ENCODE data around the gene PLXNA2.

The PLXNA2 gene, protein sequence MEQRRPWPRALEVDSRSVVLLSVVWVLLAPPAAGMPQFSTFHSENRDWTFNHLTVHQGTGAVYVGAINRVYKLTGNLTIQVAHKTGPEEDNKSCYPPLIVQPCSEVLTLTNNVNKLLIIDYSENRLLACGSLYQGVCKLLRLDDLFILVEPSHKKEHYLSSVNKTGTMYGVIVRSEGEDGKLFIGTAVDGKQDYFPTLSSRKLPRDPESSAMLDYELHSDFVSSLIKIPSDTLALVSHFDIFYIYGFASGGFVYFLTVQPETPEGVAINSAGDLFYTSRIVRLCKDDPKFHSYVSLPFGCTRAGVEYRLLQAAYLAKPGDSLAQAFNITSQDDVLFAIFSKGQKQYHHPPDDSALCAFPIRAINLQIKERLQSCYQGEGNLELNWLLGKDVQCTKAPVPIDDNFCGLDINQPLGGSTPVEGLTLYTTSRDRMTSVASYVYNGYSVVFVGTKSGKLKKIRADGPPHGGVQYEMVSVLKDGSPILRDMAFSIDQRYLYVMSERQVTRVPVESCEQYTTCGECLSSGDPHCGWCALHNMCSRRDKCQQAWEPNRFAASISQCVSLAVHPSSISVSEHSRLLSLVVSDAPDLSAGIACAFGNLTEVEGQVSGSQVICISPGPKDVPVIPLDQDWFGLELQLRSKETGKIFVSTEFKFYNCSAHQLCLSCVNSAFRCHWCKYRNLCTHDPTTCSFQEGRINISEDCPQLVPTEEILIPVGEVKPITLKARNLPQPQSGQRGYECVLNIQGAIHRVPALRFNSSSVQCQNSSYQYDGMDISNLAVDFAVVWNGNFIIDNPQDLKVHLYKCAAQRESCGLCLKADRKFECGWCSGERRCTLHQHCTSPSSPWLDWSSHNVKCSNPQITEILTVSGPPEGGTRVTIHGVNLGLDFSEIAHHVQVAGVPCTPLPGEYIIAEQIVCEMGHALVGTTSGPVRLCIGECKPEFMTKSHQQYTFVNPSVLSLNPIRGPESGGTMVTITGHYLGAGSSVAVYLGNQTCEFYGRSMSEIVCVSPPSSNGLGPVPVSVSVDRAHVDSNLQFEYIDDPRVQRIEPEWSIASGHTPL (N-terminal part only)

DNA sequence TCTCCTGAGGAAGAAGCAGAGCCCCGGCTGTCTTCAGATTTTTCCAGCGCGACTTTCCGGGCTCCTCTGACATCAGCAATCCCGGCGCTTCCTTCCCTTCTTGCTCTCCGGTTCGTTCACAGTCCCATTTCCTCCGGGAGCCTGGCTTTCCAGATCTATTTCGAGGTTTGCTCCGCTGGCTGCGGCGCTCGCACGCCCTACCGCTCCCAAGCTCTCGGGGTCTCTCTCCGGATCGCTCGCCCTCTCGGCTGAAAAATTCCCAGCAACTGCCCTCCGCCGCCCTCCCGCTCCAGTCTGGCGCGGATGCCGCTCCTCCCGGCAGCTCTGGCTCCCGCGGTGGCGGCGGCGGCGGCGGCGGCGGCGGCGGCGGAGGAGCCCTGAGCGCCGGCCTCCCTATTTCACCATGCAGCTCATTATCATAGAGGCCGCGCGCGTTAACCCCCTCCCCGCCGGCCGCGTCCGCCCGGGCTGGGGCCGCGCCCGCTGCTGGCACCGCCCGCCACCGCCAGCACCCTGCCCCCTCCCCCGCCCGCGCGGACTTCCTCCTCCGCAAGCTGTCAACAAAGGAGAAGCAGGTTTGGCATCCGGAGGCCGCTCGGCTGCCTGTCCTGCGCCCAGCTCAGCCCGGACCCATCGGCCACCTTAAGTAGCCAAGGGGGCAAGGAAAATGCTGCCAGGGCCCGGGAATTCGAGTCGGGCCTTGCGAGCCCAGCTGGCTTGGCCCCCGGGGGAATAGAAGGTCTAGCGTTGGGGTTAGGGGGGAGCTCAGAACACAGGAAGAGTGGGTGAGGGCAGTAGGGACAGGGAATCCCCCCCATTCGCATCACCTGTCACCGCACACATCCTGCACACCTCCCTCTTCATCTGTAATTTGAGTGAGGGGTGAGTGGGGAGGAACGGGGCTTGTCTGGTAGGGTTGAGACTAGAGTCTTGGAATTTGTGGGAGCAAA, at the start of gene PLXNA2:
Gene PLXNA2, minus strand, starts transcription at position 418 of the 950 bp plus-strand sequence. CDS start 26,462 bp downstream, outside the sequence.
- DNase-seq (ENCODE audit: low read depth, low spot score): no peak

DNA sequence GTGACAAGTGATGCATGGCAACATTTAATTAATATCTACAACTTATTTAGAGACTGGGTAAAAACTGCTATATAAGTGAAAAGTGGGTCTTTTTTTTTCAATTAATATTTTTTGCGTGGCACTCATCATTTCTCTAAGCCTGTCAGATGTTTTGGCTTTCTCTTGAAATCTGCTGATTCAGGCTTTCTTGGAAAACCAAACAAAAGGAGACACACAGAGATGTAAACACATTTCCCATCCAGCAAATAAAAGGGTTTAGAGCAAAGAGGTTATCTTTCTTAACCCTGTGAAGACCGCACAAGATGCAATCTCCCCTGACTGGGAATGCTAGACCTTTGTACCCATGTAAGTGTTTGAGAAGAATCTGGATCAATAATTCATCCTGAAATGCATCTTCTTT, 48.7 kb upstream of the PLXNA2 start:
- no peak for DNase-seq (ENCODE audit: low read depth, low spot score)

DNA sequence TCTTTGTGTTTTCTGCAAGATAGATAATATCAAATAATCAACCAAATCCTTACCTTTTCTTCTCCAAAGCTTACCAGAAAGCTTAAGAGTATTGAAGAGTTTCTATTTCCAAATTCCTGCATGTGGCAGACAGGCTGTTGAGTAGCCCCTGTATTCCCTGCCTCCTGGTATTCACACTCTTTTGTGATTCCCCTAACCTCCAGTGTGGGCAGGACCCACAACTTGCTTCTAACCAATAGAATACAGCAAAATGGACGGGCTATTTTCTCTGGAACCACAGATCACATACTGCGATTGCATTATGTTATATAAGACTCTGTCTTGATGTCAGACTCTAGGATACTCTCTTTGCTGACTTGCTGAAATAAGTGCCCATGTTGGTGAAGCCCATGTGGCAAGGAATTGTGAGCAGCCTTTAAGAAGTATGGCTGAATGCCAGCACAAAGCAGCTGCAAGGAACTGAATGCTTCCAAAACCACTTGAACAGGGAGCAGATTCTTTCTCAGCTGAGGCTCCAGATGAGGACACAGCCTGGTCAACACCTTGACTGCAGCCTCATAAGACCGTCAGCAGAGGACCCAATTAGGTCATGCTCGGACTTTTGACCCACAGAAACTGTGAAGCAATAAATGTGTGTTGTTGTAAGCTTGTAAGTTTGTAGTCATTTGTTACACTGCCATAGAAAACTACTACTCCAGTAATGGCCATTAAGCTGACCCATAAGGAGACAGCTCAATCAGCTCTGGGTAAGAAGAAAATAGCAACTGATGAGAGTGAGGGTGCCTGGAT, 47.9 kb upstream of the PLXNA2 start:
- DNase-seq (ENCODE audit: low read depth, low spot score): no peak

DNA sequence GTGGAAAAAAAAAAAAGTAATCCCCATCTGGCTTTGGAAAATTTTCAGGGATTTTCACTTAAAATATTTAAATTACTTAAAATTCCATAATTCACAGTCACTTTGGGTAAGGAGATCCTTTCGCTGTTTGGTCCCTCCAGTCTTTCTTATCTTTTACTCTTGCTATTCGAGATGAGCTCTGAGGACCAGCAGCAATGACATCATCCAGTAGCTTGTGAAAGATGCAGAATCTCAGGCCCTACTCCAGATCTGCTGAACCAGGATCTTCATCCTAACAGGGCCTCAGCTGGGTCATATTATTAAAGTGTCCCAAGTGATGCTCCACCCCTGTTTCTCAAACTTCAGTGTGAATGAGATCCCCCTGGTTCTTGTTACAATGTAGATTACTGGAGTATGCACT, 46.9 kb upstream of the PLXNA2 start:
- no peak for DNase-seq (ENCODE audit: low read depth, low spot score)

DNA sequence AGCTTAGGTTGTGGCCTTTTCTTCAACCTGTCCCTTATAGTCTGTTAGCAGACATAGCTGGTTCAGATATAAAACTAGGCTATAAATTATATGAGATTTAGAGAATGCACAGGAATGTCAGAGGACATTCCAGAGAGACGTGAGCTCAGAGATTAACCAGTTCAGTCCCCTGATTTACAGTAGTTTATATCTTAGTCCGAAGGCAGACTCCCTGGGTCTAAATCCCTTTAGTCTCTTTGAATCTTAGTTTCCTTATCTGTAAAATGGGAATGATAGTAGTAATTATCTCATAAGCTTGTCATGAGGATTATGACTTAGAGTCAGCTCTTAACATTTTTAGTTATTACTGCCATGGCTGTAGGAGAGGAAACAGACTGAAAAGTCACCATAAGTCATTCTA, 45.5 kb upstream of the PLXNA2 start:
- no peak for DNase-seq (ENCODE audit: low read depth, low spot score)

DNA sequence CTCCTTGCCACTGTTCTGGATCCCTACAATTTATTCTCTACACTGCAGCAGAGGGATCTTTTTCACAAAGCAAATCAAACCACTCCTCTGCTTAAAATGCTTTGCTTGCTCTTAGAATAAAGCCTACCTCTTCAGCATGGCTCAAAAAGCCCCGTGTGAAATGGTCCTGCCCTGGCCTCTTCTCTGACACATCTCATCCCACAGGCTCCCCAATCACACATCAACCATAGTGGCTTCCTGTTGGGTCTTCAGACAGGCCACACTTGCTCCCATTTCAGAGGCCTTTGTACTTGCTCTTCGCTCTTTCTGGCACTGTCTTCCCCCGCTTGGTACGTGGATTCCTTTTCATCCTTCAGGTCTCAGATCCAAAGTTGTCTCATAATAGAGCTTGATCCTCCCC, 44.3 kb upstream of the PLXNA2 start:
- no peak for DNase-seq (ENCODE audit: low read depth, low spot score)

DNA sequence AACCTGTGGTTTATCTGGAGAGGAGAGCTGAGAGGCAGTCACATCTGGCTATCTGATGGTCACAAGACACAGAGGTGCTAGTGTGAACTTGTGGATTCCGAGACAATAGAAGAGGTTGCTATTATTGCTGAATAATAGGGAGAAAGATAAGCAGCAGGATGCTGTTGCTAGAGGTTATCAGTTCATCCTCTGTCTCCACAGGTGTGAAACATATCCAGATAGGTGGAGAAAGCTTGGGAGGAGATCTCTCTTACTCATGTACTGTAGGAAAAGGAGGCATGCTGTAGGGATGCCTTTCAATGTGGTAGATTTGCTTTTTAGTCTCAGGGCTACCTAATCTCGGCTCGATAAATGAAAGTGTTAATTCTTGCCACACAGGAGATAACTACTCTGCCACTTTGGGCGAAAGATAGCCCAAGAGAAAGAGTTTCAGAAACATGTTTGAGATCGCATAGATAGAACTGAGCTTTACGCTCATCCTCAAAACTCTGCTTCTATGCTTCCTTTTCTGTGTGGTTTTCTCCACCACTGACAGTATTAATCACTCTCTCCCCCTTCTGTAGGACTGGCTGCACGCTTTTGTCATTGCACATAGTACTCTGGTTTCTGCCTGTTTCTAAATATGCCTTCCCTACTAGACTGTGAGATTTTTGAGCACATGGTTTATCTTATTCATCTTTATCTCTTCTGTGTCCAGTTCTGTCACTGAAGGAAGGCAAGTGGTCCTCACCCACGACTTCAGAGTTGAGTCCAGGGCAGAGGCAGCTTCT, 36.7 kb upstream of the PLXNA2 start:
- DNase-seq (ENCODE audit: low read depth, low spot score): no peak

DNA sequence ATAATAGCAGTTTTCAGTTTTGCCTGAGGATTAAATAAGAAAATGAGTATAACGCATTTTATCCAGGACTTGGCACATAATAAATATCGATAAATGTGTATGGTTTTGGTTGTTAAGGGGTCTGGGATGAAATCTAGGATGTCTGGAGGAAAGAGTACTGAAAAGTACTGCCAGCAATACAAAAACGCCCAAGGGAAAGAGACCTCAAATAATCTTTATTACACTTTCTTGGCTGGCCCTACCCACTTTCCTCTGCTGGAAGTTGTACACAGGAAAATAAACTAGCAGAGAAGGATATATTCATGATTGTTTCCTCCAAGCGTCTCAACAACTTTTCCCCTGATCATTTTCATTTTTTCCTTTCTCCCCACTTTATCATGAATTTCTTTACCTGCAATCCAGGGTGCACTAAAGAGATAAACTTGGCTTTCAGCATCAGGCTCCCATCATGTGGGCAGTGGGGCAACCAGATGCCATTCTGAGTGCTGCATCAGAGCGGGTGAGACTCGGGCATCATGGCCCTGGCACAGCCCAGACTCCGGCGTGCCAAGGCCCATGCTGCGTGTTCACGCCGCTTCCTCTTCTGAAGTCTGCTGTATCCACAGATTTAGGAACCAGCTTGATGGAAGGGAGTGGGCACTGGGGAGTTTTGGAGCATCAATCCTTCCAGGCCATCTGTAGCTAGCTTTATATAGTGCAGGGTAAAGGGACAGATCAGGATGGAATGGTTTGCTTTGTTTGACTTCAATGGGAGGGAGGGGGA, 35.8 kb upstream of the PLXNA2 start:
- DNase-seq (ENCODE audit: low read depth, low spot score): no peak

DNA sequence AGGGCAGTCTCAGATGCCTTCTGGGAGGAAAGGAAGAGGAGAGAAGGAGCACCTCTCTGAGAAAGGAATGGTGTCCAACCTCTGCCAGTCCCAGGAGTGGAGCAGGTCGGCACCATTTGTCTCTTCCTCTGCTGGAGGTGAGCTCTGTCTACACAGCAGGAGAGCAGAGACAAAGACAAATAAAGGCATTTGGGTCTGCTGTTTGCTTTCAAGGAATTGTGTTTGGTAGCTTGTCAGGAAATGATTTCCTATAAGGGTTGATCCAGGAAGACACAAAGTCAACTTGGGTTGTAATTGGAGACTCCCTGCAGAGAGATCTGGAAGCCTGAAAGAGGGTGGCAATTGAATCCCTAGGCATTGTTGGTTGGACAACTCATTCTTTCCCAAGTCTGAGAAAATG, 34.5 kb upstream of the PLXNA2 start:
- no peak for DNase-seq (ENCODE audit: low read depth, low spot score)

DNA sequence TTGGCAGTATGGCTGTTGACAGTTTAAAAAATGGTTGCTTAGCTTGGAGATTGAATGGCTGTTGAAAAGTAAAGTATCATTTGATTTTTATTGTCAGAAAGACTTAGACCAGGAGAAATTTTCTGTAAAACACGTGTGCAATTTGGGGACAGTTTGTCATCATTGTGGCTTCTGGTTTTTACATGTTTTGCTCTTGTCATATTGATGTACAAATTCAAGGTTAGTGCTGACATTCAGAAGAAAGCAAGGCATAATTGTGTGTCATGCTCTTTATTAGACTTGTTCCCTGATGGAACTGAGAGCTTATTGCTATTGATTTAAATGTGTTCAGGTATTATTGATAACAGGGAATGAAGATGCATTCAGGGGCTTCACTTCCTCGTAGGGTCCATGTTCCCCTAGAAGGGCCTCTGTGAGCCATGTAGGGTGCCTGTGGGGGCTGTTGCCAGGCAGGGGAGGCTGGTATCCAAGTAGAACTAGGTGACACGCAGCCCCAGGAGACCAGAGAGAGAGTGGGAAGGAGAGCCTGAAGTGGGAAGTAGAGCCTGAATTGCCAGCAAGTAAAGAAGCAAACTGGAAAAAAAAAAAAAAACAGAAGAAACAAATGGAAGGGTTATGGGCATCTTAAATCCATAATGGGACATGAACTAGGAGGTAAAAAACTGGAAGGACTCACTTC, 32.7 kb upstream of the PLXNA2 start:
- DNase-seq (ENCODE audit: low read depth, low spot score): no peak

DNA sequence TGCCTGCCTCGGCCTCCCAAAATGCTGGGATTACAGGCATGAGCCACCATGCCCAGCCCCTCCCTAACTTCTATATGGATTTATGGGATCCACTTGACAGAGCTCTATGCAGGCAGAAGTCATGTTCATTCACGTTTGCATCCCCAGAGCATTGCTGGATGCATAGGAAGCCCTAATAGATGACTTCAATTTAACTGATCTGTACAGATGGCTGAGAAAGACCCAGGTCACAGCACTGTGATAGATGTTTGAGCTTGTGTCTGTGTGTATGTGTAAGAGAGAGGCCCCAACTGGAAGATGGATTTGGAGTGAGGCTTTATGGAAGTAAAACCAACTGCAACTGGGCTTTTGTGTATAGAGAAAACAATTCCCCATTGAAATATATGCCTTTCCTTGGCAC, 30.9 kb upstream of the PLXNA2 start:
- DNase-seq (ENCODE audit: low read depth, low spot score): no peak

DNA sequence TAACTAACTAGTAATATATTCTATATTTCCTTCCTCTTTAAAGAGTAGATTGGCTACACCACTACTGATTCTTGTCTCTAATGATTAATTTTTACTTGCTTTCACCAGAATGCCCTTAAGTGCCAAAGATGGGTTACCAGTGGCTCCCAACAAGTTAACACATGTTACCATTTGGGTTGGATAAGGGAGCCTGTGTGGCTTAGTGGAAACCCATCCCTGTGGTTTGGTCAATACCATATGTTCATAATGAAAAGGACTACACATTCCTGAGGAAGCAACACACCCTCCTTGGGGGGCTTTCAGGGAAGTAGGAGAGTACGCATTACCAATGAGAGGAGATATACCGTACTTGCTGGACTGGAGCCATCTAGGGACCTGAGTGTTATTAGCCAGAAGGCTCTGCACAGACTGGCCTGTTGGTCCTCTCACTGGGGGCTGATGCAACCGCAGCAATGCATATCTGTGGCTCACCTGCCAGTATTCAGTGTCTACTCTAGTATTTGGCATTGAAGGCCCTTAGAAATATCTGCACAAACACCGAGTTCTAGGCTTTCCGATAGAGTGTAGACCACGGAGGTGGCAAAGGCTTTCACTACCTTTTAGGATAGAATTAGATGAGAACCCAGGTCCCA, 29.3 kb upstream of the PLXNA2 start:
- no peak for DNase-seq (ENCODE audit: low read depth, low spot score)

DNA sequence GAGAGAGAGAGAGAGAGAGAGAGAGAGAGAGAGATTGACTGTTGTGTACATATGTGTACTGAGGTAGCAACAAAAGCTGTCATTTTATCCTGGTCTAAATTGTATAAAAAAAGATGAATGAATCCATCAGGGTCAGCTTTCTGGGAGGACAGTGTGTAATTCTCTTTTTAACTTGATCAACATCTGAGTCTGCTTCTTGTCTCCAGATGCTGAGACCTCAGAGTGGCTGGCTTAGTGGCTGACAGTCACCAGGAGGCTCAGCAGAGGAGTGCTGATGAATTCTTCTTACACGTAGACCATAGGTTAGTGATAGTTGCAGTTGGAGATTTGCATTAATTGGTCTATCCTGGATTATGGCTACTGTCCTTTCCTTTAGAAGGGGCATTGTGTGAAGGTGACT, 28.5 kb upstream of the PLXNA2 start:
- DNase-seq (ENCODE audit: low read depth, low spot score): no peak

DNA sequence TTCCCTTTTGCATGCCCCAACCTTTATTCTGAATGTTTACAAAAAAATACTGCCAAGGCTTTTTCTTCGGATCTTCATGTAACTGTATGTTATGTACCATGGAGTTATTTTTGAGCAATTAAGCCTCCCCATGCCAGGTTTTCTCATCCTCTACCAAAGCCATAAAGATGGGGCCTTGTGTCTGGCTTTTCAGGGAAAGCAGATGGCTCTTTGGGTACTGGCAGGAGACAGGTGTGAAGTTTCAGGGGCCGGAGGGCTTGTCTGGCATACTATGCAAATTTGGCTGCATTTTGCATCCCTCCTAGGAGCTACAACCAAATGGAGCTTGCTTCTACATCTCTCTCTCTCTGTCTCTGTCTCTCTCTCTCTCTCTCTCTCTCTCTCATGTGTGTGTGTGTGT, 28.1 kb upstream of the PLXNA2 start:
- no peak for DNase-seq (ENCODE audit: low read depth, low spot score)

DNA sequence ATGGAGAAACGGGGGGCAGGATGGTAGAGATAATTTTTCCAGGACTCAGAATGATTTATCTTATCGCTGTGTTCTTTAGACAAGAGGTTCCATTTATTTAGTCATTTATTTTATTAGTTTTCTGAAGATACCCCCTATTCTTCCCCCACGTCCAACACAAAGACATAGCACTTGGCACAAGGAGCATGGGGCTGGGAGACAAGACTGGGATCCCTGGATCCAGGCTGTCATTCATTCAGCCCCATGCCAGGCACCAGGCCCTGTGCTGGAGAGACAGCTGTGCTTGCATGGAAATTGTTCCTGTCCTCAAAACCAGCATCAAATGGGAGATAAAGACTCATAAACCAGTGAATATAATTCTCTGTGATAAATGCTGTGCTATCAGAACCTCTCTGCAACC, 27.1 kb upstream of the PLXNA2 start:
- no peak for DNase-seq (ENCODE audit: low read depth, low spot score)

DNA sequence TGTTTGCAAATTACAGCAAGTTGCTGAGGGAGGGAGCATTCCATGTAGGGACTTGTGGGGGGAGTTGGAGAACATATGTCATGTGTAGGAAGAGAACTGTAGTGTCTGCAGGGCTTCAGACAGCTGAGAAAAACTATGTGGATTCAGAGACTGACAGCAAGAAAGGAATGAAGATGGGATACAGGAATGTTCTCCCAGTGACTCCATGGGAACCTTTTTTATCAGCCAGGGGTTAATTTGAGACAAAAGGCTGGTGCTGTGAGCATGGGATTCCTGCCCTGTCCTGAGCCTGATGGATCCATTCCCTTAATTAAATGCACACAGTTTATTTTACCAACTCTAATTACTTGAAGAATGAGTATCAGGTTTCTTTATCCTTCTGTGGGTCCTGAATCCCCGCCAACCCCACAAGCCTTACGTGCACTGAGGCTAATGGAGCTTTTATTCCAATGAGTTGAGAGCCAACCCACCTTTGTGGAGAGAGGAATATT, 26.5 kb upstream of the PLXNA2 start:
- no peak for DNase-seq (ENCODE audit: low read depth, low spot score)

DNA sequence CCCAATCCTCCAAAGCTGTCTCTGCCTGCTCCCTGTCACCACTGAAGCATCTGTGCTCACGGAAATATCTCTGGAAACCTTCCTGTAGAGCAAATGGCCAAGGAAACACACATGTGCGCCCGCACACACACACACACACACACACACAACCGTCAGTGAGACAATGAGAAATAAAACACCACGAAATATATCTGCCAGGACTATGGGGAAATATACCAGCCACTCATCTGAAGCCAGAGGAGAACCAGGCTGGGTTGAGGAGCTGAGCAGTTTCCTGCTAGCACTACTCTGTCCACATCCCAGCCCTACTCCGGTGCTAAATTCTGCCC, 25.1 kb upstream of the PLXNA2 start:
- no peak for DNase-seq (ENCODE audit: low read depth, low spot score)

Measured in smooth muscle cell of the brain vasculature (primary cell).